ENCODE results near the gene TRIM46. TPM values are rescaled to one million over a fixed set of nuclear protein-coding genes. Genes with fewer than 3 reads are reported as not detected.

TRIM46 gene
- total RNA-seq, 4 donors from 2014 or later = 0.51 to 0.75 (median 0.66) TPM; not detected in 1

Small RNA genes within 50 kb of the gene (small RNA-seq; reads per million reads assigned to genes)
- gene HMGN2P18 = not detected

Other genes starting within 250 kb of the TRIM46 start
- gene PMVK, start 237.1 kb upstream of the TRIM46 start, total RNA-seq = 10 to 100 TPM; 11.6 to 22.4 (median 14.4) TPM
- gene PBXIP1, start 217.8 kb upstream of the TRIM46 start, total RNA-seq = 100 to 1,000 TPM in 2 of 4 donors, 10 to 100 TPM in 2; 34.9 to 177 (median 91.0) TPM
- gene PYGO2, start 212.1 kb upstream of the TRIM46 start, total RNA-seq = 10 to 100 TPM; 13.4 to 23.9 (median 14.8) TPM
- gene SHC1, start 203.1 kb upstream of the TRIM46 start, total RNA-seq = 100 to 1,000 TPM in 2 of 4 donors, 10 to 100 TPM in 2; 87.1 to 171 (median 102) TPM
- 10 to 100 TPM; 40.3 to 77.4 (median 51.2) TPM for gene CKS1B, start 199.2 kb upstream of the TRIM46 start, total RNA-seq
- 10 to 100 TPM; 23.5 to 25.9 (median 24.7) TPM for gene FLAD1, start 190.5 kb upstream of the TRIM46 start, total RNA-seq
- gene LENEP, start 180.3 kb upstream of the TRIM46 start, total RNA-seq = not detected
- 10 to 100 TPM; 23.5 to 74.0 (median 30.8) TPM for gene ZBTB7B, start 171.0 kb upstream of the TRIM46 start, total RNA-seq
- 1 to 10 TPM in 2 of 4 donors, under 1 TPM in 1, not detected in 1; 0.34 to 3.7 (median 2.6) TPM for gene DCST2, start 140.1 kb upstream of the TRIM46 start, total RNA-seq
- not detected for gene DCST1, start 140.0 kb upstream of the TRIM46 start, total RNA-seq
- 100 to 1,000 TPM in 2 of 4 donors, 10 to 100 TPM in 2; 61.4 to 189 (median 87.5) TPM for gene ADAM15, start 122.5 kb upstream of the TRIM46 start, total RNA-seq
- 1 to 10 TPM; 2.8 to 5.3 (median 3.7) TPM for gene EFNA4, start 110.1 kb upstream of the TRIM46 start, total RNA-seq
- 1 to 10 TPM in 2 of 4 donors, under 1 TPM in 1, not detected in 1; 0.44 to 3.7 (median 1.7) TPM for gene EFNA3, start 95.0 kb upstream of the TRIM46 start, total RNA-seq
- gene EFNA1, start 46.0 kb upstream of the TRIM46 start, total RNA-seq = 10 to 100 TPM; 12.4 to 32.6 (median 16.8) TPM
- gene SLC50A1, start 38.0 kb upstream of the TRIM46 start, total RNA-seq = 10 to 100 TPM; 21.2 to 34.2 (median 23.7) TPM
- gene DPM3, start 33.3 kb upstream of the TRIM46 start, total RNA-seq = 100 to 1,000 TPM in 1 of 4 donors, 10 to 100 TPM in 3; 61.4 to 120 (median 71.2) TPM
- 100 to 1,000 TPM in 1 of 4 donors, 10 to 100 TPM in 3; 65.0 to 155 (median 81.9) TPM for gene KRTCAP2, start 545 bp upstream of the TRIM46 start, total RNA-seq
- gene THBS3, start 34.0 kb downstream of the TRIM46 start, total RNA-seq = 10 to 100 TPM in 3 of 4 donors, 1 to 10 TPM in 1; 8.8 to 21.1 (median 15.6) TPM
- gene MTX1, start 34.8 kb downstream of the TRIM46 start, total RNA-seq = 10 to 100 TPM; 35.5 to 46.9 (median 40.8) TPM
- gene ENTREP3, start 81.6 kb downstream of the TRIM46 start, total RNA-seq = 10 to 100 TPM in 3 of 4 donors, 1 to 10 TPM in 1; 5.4 to 20.3 (median 14.2) TPM
- 10 to 100 TPM; 39.0 to 66.1 (median 44.8) TPM for gene SCAMP3, start 88.5 kb downstream of the TRIM46 start, total RNA-seq
- 10 to 100 TPM; 23.5 to 36.7 (median 26.3) TPM for gene CLK2, start 99.7 kb downstream of the TRIM46 start, total RNA-seq
- 1 to 10 TPM in 3 of 4 donors, under 1 TPM in 1; 0.75 to 1.8 (median 1.1) TPM for gene HCN3, start 103.6 kb downstream of the TRIM46 start, total RNA-seq
- gene PKLR, start 127.6 kb downstream of the TRIM46 start, total RNA-seq = not detected
- 100 to 1,000 TPM in 1 of 4 donors, 10 to 100 TPM in 3; 54.0 to 105 (median 81.6) TPM for gene FDPS, start 135.0 kb downstream of the TRIM46 start, total RNA-seq
- gene RUSC1, start 147.0 kb downstream of the TRIM46 start, total RNA-seq = 10 to 100 TPM in 3 of 4 donors, 1 to 10 TPM in 1; 4.6 to 14.4 (median 12.1) TPM